SW480 (cell line): Measurements from ENCODE around the gene NTN1.
A peak's percentile ranks its signal among the peaks of the same experiment; 100 is the strongest.

Source experiments
- DNase-seq: peaks from one replicate; pipeline ENCODE4 v3.0.0-alpha.2; 2016; ENCODE audit warnings: low spot score

The NTN1 gene

DNA sequence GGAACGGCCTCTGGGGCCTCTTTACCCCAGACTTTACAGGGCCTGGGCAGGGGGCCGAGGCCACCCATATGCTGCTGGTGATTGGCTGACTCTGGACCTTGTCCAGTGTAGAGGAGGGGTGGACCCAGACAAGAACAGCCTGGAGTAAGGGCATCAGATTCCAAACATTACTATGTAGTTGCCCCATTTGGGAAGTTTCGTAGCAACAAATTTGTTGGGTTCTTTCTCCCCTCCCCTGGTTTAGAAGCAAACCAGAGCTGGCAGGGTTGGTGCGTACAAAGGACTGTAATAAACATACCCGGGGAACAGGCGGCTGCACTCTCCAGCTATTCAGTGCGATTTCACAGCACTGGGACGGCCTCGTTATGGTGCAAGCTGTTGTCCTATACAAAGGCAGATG lies 145.5 kb downstream of the NTN1 start:
- no peak for DNase-seq

DNA sequence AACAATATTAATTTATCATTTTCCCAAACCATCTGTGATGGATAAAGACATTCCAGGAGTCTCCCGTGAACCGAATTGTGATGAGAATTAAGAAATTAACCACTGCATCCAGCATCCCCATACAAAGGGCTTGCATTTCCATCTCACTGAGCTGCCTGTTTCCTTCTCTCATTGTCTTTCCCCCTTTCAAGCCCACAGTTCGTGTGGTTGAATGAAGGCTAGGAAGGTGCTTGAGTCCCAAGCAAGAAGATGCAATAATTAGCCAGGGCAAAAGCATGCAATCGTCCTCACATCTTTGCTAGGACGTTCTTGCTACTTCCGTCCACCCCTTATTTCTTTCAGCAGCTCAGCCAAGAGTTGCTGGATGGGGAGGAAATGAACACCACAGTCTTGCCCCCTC lies 146.1 kb downstream of the NTN1 start:
- no peak for DNase-seq

DNA sequence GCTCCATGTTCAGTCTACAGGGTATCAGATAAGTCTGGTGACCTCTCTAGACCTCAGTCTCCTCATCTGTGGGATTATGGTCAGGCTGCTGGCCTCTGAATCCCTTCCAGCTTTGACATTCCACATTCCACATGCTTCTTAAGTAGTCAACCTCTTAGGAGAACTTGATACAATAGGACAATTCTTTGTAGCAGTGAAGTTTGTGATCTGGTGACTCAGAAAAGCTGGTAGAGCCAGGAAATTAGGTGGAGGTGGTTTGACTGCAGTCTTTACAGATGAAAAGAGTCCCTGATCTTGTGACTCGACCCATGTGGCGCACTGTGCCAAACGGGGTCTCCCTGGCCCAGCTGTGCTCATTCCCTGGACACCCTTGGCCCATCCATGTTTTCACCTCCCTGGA lies 147.8 kb downstream of the NTN1 start:
- DNase-seq, result peak; percentile 66

DNA sequence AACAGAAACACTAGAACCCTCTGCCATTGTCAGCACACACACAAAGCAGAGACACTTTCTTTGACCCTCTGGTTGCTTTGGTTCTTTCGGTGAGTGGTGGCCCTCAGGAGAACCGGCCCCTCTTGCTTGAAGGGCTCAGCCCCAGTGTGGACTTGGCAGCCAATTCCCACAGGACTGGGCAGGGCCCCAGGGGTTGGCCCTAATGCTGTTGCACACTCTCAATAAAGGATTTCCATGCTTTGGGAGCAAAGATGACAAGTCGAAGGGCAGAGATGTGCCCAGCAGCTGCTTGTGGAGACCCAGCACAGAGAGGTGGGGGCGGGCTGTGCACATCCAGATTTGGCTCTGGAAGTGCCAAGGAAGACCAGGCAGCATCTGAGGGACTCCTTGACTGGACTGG lies 149.0 kb downstream of the NTN1 start:
- DNase-seq, result no peak

DNA sequence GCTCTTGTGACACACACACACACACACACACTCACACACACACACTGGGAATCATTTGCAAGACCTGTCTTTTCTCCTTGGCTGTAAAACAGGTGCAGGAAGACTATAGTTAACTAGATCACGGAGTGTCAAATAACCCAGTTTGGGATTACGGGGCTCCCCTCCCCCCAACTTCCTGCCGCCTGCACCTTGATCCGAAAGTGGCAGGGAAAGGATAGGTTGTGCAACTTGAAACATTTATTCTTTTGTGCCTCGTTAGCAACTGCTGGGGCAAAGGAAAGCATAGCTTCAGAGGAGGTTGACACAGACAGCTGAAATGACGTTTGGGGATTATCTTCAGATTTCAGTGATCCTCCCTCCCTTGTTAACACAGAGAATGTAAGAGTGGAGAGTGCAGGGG lies 149.5 kb downstream of the NTN1 start:
- DNase-seq, result no peak

DNA sequence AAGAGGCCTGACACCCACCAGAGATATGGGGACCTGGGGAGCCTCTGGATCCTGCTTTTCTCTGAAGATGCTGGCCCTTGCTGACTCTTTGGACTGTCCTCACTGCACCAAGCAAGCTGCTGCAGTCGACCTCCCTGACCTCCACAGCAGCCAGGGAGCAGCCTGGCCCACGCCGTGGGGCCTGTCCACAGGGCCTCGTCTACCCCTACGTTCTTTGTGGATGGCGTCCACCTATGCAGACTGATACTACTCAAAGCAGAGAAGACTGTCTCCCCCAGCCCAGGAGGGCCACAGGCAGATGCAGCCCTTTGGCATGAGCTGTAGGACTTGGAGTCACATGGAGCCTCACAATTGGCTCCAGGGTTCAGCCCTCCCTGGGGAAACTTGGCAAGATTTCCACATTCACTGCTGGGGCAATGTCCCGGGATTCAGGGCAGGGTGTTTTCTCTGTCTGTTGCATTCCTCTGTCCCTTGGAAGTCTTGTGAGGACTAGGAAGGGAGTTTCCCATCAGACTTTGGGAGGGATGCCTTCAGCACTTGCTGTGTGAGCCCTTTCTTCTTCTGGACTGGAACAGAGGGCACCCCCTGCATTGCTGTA lies 152.2 kb downstream of the NTN1 start:
- no peak for DNase-seq

DNA sequence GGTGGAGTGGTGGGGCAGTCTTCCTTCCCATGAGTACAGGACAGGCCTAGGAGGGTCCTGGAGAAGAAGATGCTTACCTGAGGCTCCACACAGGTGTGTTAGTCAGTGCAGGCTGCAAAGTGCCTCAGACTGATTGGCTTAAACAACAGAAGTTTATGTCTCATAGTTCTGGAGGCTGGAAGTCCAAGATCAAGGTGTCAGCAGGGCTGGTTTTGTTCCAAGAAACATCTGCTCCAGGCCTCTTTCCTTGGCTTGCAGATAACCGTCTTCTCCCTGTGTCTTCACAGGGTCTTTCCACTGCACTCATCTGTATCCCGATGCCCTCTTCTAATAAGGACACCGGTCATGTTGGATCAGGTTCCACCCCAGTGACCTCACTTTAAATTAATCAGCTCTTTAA lies 153.0 kb downstream of the NTN1 start:
- DNase-seq, result no peak

DNA sequence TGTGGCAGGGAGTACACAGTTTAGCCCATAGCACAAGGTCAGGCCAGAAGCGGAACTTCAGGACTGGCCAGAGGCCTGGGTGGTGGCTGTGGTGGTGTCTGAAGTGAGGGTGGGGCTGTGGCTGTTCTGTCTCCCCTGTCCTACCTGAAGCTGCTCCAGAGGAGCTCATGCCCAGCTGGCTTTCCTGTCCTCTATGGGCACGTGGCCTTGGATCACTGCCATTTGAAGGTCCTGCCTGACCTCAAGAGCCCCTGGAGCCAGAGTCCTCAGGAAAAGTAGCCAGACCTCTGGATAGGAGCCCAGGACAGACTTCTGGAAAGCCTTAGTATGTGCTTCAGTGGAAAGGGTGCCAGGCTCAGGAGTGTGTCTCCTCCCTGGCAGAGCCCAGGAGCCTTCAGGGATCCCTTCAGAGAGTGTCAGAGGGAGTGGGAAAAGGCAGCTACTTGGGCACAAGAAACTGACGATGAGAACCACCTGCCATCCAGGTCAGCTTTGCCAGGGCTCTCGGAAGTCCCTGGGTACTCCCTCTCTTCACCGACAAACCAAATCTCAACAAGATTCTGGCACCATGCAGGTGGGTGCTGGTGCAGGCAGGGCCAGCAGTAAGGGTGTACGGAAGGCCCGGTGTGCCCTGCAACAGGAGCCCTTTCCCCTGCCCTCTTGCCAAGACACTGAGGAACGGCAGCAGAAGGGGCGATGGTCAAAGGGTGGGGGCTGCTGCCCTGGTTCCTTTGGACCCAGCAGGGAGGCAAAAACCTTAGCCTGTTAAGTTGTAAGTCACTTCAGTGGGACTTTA lies 153.7 kb downstream of the NTN1 start:
- DNase-seq, result no peak

DNA sequence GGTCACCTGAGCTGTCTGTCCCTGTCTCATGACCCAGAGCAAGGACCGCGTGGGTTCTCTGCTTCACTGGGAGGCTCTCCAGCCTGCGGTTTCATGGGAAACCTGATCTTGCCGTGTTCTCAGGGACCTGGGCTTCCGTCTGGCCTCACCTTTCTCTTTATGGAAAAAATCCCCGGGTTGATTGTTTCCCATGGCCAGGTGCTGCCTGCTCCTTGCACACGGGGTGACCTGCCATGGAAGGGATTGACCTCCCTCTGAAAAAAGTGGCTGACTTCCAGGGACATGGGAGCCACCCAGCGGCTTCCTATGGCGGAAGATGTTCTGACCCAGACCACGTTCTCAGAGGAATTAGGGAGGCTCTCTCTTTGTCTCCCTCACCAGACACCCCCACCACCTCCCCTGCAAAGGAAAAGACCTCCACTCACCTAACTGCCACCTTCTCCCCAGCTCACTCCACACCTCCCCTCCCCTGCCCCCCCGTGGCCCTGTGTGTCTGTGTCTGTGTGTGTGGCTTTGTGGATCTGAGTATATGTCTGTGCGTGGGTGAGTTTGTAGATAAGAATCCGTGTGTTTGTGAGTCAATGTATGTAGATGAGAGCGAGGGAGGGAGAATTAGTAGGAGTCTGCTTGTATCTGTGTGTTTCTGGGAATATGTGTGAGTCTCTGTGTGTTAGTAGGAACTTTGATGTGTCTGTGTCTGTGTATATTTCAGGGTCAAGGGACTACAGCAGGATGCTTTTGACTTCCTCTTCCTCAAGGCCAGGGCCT lies 154.6 kb downstream of the NTN1 start:
- DNase-seq, result no peak

DNA sequence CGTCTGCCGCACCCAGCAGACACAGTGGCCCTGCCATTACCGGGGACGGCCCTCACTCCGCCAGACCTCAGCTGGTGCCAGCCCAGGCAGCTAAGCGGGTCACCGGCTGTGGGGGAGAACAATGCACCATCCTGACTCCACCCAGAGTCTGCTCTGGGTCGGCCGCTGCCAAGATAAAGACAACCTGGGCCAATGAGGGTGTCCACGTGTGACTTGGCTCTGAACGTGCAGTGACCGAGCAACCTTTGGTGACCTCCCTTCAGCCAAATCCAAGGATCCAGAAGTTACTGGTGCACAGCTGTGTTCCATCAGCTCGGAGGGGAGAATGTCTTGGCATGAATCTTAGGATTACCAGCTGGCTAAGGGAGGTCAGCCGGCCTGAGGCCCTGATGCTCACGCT lies 155.9 kb downstream of the NTN1 start:
- no peak for DNase-seq

DNA sequence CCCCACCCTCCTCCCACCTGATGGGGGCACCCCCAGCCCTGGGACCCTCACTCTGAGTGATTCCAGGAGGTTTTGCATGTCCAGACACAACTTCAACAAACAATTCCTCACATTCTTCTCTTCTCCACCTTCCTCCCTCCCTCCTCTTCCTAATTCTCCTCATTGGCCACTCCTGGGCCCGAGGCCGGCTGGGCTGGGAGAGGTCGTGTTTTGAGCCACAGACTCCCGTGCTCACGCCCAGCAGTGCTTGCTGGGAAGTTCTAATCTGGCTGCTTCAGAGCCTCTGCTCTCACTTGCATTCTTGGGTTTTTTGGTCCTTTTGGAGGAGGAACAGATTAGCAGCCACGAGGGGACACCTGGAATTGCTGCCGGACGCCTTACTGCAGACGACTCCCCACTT lies 157.0 kb downstream of the NTN1 start:
- DNase-seq, result no peak

DNA sequence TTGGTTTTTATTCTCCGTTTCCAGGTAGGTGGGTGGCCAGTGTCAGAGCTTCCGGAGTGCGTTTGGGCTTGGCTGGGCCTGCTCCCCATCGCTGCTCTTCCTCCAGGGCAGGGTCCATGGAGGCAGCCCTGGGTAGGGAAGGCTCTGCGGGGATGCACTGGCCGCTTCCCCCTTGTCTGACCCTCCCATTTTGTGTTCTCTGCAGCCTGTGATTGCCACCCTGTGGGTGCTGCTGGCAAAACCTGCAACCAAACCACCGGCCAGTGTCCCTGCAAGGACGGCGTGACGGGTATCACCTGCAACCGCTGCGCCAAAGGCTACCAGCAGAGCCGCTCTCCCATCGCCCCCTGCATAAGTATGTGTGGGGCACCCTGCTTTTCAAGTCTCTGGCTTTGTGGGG lies 158.3 kb downstream of the NTN1 start:
- DNase-seq, result no peak

DNA sequence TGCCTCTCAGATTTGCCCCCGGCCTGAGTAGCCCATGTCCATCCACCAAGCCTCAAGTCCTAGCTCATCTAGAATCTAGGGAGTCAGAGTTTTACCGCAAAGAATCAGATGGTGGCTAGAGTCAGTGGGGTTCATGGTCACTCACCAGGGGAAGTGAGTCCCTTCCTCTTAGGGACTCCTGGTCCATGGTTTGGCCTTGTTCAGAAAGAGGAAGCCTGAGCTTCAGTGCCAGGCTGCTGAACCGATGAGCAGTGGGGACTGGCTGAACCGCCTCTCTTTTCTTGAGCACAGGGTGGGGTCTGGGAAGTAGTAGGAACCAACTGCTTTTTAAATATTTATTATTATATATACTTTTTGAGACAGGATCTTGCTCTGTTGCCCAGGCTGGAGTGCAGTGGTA lies 160.3 kb downstream of the NTN1 start:
- no peak for DNase-seq

DNA sequence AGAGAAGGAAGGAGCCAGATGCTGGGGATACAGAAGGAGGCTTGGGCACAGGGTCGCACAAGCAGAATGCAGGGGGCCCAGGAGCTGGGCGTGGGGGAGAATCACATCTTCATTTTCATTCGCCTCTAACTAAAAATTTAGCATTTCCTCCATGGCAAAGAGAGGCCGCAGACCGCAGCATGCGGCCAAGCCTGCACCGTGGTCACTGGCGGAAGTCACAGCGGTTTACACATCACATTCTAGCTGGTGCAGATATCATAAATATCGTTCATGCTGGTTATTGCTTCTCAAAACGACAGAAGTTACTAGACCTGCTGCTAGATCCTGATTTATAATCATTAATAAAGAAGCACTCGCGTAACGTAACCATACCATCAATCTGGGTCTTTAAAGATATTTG lies 162.0 kb downstream of the NTN1 start:
- no peak for DNase-seq

DNA sequence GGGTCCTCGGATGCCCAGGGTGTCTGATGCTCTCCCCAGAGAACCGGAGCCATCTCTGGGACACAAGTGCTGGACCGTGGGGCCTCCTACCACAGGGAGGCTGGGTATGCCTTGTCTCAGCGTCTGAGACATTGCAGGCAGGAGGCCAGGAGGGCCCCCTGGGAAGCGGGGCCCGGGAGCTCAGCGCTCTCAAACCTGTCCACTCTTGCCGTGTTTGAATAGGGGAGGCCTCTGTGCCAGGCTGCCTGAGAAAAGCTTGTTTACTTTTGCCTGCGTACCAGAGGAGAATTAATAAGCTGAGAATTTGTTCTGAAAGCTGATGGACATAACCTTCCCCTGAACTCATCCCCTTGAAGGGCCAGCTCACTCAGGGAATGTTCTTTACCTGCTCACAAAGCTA lies 163.8 kb downstream of the NTN1 start:
- DNase-seq, result no peak

DNA sequence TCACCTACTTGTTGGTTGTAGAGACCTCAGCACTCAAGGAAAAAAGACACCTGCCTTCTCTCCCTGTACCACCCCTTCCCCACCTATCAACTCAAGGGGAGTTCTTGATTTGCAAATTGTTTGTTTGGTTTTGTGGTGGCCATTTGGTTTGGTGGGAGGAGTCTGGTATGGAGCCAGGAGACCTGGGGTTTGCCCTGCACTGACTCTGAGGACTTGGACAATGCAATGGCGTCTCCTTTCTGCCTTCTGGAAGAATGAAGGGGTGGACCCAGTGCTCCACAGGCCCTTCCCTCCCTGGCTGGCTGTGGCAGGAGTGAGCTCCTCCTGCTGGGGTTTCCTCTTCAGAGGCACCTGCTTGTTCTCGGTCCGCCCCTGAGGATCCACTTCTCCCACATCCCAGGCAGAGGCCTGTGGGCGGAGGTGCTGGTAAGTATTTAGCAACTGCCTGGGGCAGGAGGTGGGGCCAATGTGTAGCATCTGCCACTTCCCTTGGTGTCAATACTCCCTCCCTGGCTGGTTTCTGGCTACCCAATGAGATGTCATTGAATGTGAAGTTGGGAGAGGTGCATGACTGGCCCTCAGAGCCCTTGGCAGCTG lies 164.5 kb downstream of the NTN1 start:
- DNase-seq, result no peak

DNA sequence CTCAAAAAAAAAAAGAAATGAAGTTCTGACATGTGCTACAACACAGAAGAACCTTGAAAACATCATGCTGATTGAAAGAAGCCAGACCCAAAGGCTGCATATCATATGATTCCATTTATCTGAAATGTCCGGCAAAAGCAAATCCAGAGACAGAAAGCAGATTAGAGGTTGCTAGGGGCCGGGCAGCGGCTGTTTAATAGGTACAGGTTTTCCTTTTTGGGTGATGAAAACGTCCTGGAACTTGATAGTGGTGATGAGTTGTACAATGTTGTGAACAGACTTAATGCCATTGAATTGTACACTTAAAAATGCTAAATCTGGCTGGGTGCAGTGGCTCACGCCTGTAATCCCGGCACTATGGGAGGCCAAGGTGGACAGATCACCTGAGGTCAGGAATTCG lies 166.5 kb downstream of the NTN1 start:
- no peak for DNase-seq

DNA sequence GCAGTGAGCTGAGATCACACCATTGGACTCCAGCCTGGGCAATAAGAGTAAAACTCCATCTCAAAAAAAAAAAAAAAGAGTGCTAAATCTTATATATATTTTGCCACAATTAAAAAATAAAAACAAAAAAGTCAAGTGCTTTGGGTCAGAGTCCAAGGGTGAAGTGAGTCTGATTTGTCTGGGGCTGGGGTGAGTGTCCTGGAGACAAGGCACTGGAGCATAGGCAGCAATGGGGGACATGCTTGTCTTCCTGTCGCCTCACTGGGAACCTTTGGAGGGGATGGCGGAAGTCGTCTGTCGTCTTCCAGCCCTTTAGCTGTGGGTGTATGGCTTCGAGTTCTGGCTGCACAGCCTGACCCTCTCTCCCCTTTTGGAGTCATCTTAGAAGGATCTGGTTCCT lies 167.1 kb downstream of the NTN1 start:
- DNase-seq, result no peak

DNA sequence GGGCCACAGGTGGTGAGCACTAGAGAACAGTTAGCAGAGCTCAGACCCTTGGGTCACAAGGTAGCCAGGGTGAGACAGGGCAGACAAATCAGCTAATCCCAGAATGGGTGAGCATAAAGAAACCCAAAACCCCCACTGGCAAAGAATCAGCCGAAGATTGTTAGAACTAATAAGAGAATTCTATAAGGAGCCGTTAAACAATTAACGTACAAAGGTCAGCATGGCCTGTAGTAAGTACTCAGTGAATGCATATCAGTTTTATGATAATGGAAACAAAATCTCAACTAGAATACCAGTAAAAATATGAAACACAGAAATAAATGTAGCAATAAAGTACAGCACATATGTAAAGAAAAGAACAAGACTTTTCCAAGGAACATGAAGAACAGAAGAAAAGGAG lies 168.6 kb downstream of the NTN1 start:
- no peak for DNase-seq

DNA sequence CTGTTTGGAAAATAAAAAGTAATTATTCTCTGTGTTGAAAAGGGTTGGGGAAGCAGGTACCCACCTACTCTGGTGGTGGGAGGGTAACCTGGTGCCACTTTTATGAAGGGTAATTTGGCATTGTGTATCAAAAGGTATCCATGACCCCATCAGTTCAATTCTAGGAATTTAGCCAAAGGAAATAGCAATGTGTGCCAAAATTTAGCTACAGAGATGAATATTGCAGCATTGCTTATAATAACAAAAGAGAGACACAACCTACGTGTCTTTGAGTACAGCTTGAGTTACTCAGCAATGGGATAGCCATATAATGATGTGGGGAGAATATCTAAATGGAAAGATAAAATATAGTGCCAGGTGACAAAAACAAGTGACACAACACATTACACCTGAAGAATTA lies 170.7 kb downstream of the NTN1 start:
- no peak for DNase-seq

DNA sequence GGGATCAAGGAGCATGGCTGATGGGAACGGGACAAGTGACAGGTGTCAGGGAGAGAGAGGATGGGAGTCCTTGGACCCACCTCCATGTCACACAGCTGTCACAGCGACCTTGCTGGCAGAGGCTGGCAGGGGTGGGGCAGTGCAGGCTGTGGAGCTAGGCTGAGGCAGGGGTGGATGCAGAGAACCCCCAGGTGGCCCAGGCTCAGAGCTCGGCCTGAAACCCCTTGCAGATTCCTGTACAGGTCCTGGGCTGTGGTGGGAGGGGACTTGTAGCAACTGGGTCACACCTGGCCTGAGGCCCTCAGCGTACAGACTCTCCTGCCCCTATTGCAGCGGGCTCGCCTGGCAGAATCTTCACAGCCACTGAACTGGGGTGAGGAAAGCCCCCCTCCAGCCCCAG lies 174.1 kb downstream of the NTN1 start:
- no peak for DNase-seq

DNA sequence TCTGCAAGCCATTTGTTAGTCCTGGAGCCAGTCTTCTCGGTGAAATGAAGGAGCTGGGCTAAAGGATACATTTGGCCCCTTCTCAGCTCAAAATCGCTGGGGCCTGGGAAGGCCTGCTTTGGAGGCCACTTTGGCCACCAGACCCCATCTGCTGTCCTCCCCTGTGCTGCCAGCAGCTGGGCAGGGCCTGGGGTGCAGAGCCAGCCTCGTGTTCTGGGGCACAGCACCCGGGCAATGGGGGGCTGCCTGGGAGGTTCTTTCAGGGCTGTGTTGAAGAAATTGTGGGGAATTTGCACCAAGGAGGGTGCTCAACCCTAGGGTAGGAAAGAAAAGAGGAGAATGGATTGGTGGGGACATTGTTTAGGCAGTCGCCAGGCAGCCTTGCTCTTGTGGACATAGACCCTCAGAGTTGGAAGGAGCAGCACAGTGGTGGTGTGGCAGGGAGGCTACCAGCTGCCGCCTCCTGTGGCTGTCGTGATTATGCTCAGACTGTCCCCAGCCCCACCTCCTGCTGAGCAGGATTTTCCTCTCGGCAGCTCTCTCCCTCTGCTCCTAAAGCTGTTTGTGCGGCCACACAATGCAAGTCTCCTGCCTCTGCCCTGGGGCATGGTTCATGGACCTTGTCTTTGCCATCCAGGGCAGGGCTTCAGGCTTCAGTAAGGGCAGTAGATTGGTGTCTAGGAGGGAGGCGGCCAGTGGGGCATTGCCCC lies 174.8 kb downstream of the NTN1 start:
- DNase-seq, result no peak
